Endothelial cell of umbilical vein (primary cell): ENCODE results near the gene IQCN. TPM values are rescaled to one million over a fixed set of nuclear protein-coding genes. Genes with fewer than 3 reads are reported as not detected.

Experiments used
- BruUV-seq: library from RNA; stranded (reverse); fragments of 400-500 nt; replicated peaks from 2 replicates; lab custom pipeline; 2021; lab: Mats Ljungman, UMichigan
- CTCF ChIA-PET: fragments of 300-600, 350-600 bp; sonication (Branson Sonifier 250); formaldehyde crosslinking; loops from one replicate; lab custom pipeline; 2021; ENCODE audit warnings: antibody characterized with exemption, inconsistent platforms; lab: Charles Lee
- POLR2A ChIA-PET: fragments of 300-600, 350-600 bp; sonication (Branson Sonifier 250); formaldehyde crosslinking; loops from one replicate; lab custom pipeline; 2021; ENCODE audit warnings: antibody characterized with exemption, inconsistent platforms; lab: Charles Lee
- DNase-seq: peaks from one replicate; pipeline ENCODE4 v3.0.0-alpha.2; 2011; ENCODE audit warnings: low read depth, low spot score
- FAIRE-seq: peaks from 2 replicates; lab custom pipeline; 2011; peaks lifted over from hg19 to GRCh38; lab: Jason Lieb, UNC
- H2AFZ ChIP-seq: 2 replicates; pipeline ENCODE4 v1.6.0; 2012; ENCODE audit warnings: low read depth, low read length, control low read depth, inconsistent platforms
- H3K27ac ChIP-seq: 2 replicates; pipeline ENCODE4 v1.5.1; 2011; ENCODE audit warnings: low read depth, mild to moderate bottlenecking, control low read depth, low read length, moderate library complexity; ENCODE audit not compliant: insufficient read depth
- H3K27me3 ChIP-seq, 2 experiments: 2 replicates each; pipeline versions ENCODE4 v1.6.0 to v1.6.1; 2011; ENCODE audit warnings: low read length in 2 of 2, mixed read lengths in 1 of 2; ENCODE audit not compliant: control insufficient read depth in 2 of 2, insufficient read depth in 2 of 2
- H3K36me3 ChIP-seq, 2 experiments: 2 replicates in 1 of 2; 3 replicates in 1 of 2; pipeline ENCODE4 v1.5.1; 2011; ENCODE audit warnings: low read length in 2 of 2, mild to moderate bottlenecking in 1 of 2, moderate library complexity in 1 of 2; ENCODE audit not compliant: control insufficient read depth in 2 of 2, insufficient read depth in 2 of 2; ENCODE audit errors: extremely low read depth in 1 of 2
- H3K4me1 ChIP-seq: 3 replicates; pipeline ENCODE4 v1.5.1; 2011; ENCODE audit warnings: mild to moderate bottlenecking, low read length; ENCODE audit not compliant: control insufficient read depth, insufficient read depth; ENCODE audit errors: extremely low read depth
- H3K4me2 ChIP-seq: 2 replicates; pipeline ENCODE4 v1.6.1; 2011; ENCODE audit warnings: low read length, control low read depth, mixed read lengths; ENCODE audit not compliant: insufficient read depth
- H3K4me3 ChIP-seq, 3 experiments: fragments of 200-600 bp in 1 of 3; sonication (generic), shearing (Covaris generic) in 1 of 3; replicated peaks in 1 of 3; 2 replicates each; pipeline ENCODE4 v1.5.1; 2011 to 2016; ENCODE audit warnings: control low read depth in 3 of 3, low read length in 3 of 3, mild to moderate bottlenecking in 2 of 3, inconsistent platforms in 1 of 3, low read depth in 1 of 3, moderate library complexity in 1 of 3; ENCODE audit not compliant: insufficient read depth in 1 of 3
- H3K79me2 ChIP-seq: 2 replicates; pipeline ENCODE4 v1.6.0; 2012; ENCODE audit warnings: low read length, inconsistent platforms; ENCODE audit not compliant: control insufficient read depth, insufficient read depth
- H3K9ac ChIP-seq: replicated peaks from 2 replicates; pipeline ENCODE3; 2011; ENCODE audit warnings: low read length, control low read depth; ENCODE audit not compliant: insufficient read depth; ENCODE audit errors: extremely low read depth
- H3K9me1 ChIP-seq: replicated peaks from 3 replicates; pipeline ENCODE4 v1.6.0; 2011; ENCODE audit warnings: mild to moderate bottlenecking, low read length; ENCODE audit not compliant: control insufficient read depth, insufficient read depth; ENCODE audit errors: extremely low read depth
- H3K9me3 ChIP-seq: replicated peaks from 2 replicates; pipeline ENCODE4 v1.5.1; 2012; ENCODE audit warnings: low read length, inconsistent platforms; ENCODE audit not compliant: control insufficient read depth, insufficient read depth
- H4K20me1 ChIP-seq: replicated peaks from 2 replicates; pipeline ENCODE3; 2011; ENCODE audit warnings: mild to moderate bottlenecking, low read length; ENCODE audit not compliant: control insufficient read depth, insufficient read depth; ENCODE audit errors: extremely low read depth
- CTCF ChIP-seq, 2 donors: IDR thresholded peaks; 1 replicate in 1 of 2; 2 replicates in 1 of 2; pipeline ENCODE4 v1.5.1; 2011; ENCODE audit warnings: low read length in 2 of 2, mild to moderate bottlenecking in 2 of 2, moderate library complexity in 2 of 2, control low read depth in 1 of 2, inconsistent platforms in 1 of 2, low read depth in 1 of 2; ENCODE audit not compliant: insufficient read depth in 1 of 2; ENCODE audit errors: extremely low read depth in 1 of 2
- EZH2 ChIP-seq: IDR thresholded peaks from 2 replicates; pipeline ENCODE4 v1.6.1; 2012; ENCODE audit warnings: borderline replicate concordance, low read depth, mild to moderate bottlenecking, moderate library complexity, low read length, inconsistent platforms; ENCODE audit not compliant: severe bottlenecking
- FOS ChIP-seq: IDR thresholded peaks from 2 replicates; pipeline ENCODE4 v1.6.1; 2011; ENCODE audit warnings: mild to moderate bottlenecking, low read length, moderate library complexity, borderline replicate concordance; ENCODE audit not compliant: insufficient read depth
- GATA2 ChIP-seq: IDR thresholded peaks from 2 replicates; pipeline ENCODE4 v1.7.0; 2011; ENCODE audit warnings: low read depth, mild to moderate bottlenecking, moderate library complexity, mixed read lengths, low read length; ENCODE audit not compliant: insufficient read length, insufficient read depth
- JUN ChIP-seq: IDR thresholded peaks from 2 replicates; pipeline ENCODE4 v1.6.1; 2011; ENCODE audit warnings: borderline replicate concordance, low read depth; ENCODE audit not compliant: insufficient read length, insufficient read depth
- MAX ChIP-seq: IDR thresholded peaks from 2 replicates; pipeline ENCODE4 v1.6.1; 2011; ENCODE audit not compliant: insufficient read depth, insufficient read length
- MYC ChIP-seq: IDR thresholded peaks from one replicate; pipeline ENCODE4 v1.6.1; 2011; ENCODE audit warnings: mild to moderate bottlenecking, low read depth, low read length
- POLR2A ChIP-seq: IDR thresholded peaks from 2 replicates; pipeline ENCODE4 v1.6.1; 2012; ENCODE audit warnings: low read depth, mild to moderate bottlenecking, control low read depth, low read length
- POLR2AphosphoS5 ChIP-seq: IDR thresholded peaks from 2 replicates; pipeline ENCODE4 v1.6.1; 2012; ENCODE audit warnings: low read depth, mild to moderate bottlenecking, control low read depth, low read length, moderate library complexity; ENCODE audit not compliant: insufficient read depth
- dilution Hi-C: fragments of 300-500 bp; cut with MboI; formaldehyde crosslinking; loops from one replicate; pipeline ENCODE4 v1.15.0; 2019; ENCODE audit warnings: low sequenced_read_pairs; ENCODE audit not compliant: extremely low pct_ligation_motif_present
- intact Hi-C: fragments of 100-400 bp; cut with micrococcal nuclease; formaldehyde crosslinking; loops from one replicate; pipeline ENCODE4 v1.10.0; 2022
- polyA plus RNA-seq, 4 experiments: library from polyadenylated mRNA; depleted of rRNA in 3 of 4; stranded (reverse) in 3 of 4; unstranded in 1 of 4; fragments of >200 nt; gene quantifications; 2 replicates each; pipeline versions ENCODE4 v1.2.1 to v1.2.3, GENCODE V29; 2011 to 2012; ENCODE audit warnings: missing spikeins in 1 of 4
- total RNA-seq: library from RNA; stranded (reverse); gene quantifications from 2 replicates; pipeline ENCODE4 v1.2.3, GENCODE V29; 2021

The IQCN gene
- total and polyA plus RNA-seq, 2 donors (not counting 3 experiments of a cell fraction or from before 2014, with no cell fraction given): 1.5 to 3.0 TPM

GRCh38 chr19:18220632-18221275 is 53.5 kb downstream of the IQCN start:
- dilution Hi-C loops: no loop called here
- TF ChIP-seq FOS (no peak), EZH2 (no peak), JUN (no peak), MAX (no peak), POLR2A (no peak), CTCF (IDR thresholded peaks at IDR 0.05; ENCODE audit: extremely low read depth in 1 of 2, insufficient read depth in 1 of 2, low read depth in 1 of 2, low read length in 2 of 2) (no peak), MYC (no peak), GATA2 (no peak), POLR2AphosphoS5 (no peak)
- no peaks in the 10 kb centered on the region for H3K9me1 ChIP-seq
- no TSS peak for BruUV-seq
- H3K36me3 ChIP-seq: no peaks in the 10 kb centered on the region
- H3K4me3 ChIP-seq: no peak overlapping the region
- H3K79me2 ChIP-seq: no peaks in the 10 kb centered on the region
- no peak overlapping the region for H3K9ac ChIP-seq
- peaks cover 6% of the 10 kb centered on the region for H3K4me1 ChIP-seq
- ChIA-PET POLR2A (no interaction called here), CTCF (interaction anchor here (1.2 to 3.9 kb wide), 5 partner anchors 13 to 108 kb away, joined by 3 to 18 read pairs (median 4); no protein-coding TSS in a partner anchor)
- intact Hi-C loops: no loop called here
- no peak overlapping the region for H3K27ac ChIP-seq
- H4K20me1 ChIP-seq: no peaks in the 10 kb centered on the region
- no peak overlapping the region for H3K4me2 ChIP-seq
- no peak overlapping the region for H2AFZ ChIP-seq
- FAIRE-seq: no peak
- no peak for DNase-seq
- no peaks in the 10 kb centered on the region for H3K9me3 ChIP-seq
- H3K27me3 ChIP-seq: peaks cover 4 to 5% of the 10 kb centered on the region in 2 experiments
